ENCODE measurements around the gene NUCKS1.

The NUCKS1 gene

DNA sequence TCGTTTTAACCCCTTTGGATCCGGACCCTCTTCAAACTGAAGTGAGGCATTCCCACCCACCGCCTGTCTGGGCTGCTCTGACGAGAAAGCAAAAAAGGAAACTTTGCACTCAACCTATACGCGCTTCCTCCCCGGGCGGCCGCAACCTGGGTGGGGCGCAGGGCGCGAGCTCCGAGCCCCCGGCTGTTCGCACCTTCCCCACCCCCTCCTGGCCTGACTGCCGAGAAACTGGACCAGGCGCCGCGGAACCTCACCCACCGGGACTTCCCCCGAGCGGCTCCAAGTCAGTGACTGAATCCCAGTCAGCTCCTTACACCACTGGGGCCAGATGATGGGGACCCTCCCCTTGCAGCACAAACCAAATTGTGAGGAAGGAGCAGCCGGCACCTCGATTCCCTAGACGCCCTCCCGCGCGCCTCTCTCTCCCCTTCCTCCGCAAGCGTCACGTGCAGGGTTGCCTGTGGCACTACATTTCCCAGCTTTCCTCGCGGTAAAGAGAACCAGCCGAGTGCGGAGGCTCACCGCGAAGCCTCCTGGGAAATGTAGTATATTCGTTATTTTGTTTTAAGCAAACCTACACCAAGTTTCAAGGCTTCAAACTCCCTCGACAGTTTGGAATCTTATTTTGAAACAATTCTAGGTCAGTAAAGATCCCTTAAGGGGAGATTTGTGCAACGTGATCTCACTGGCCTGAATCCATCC is 25.2 kb upstream of the NUCKS1 start, which contains the start of gene RAB29:
Gene RAB29 (minus strand): TSS at position 468 of the 702 bp plus-strand sequence. CDS start 526 bp downstream, outside the sequence.
- TF ChIP-seq, protein P1, sequence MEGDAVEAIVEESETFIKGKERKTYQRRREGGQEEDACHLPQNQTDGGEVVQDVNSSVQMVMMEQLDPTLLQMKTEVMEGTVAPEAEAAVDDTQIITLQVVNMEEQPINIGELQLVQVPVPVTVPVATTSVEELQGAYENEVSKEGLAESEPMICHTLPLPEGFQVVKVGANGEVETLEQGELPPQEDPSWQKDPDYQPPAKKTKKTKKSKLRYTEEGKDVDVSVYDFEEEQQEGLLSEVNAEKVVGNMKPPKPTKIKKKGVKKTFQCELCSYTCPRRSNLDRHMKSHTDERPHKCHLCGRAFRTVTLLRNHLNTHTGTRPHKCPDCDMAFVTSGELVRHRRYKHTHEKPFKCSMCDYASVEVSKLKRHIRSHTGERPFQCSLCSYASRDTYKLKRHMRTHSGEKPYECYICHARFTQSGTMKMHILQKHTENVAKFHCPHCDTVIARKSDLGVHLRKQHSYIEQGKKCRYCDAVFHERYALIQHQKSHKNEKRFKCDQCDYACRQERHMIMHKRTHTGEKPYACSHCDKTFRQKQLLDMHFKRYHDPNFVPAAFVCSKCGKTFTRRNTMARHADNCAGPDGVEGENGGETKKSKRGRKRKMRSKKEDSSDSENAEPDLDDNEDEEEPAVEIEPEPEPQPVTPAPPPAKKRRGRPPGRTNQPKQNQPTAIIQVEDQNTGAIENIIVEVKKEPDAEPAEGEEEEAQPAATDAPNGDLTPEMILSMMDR (IDR thresholded peaks at IDR 0.05; ENCODE audit: low read depth, low read length): no peak
- Histone ChIP-seq H3K27ac (peak within 1 kb of the TSS; percentile 23), H3K4me3 (ENCODE audit: low read depth, low read length) (peak within 1 kb of the TSS; percentile 70), H3K27me3 (ENCODE audit: insufficient read depth, low read depth, severe bottlenecking) (no peaks in the 10 kb centered on the region), H3K9me3 (ENCODE audit: severe bottlenecking) (peaks cover 7% of the 10 kb centered on the region), H3K36me3 (peaks cover 3% of the 10 kb centered on the region)
- DNase-seq: peak; percentile 93

DNA sequence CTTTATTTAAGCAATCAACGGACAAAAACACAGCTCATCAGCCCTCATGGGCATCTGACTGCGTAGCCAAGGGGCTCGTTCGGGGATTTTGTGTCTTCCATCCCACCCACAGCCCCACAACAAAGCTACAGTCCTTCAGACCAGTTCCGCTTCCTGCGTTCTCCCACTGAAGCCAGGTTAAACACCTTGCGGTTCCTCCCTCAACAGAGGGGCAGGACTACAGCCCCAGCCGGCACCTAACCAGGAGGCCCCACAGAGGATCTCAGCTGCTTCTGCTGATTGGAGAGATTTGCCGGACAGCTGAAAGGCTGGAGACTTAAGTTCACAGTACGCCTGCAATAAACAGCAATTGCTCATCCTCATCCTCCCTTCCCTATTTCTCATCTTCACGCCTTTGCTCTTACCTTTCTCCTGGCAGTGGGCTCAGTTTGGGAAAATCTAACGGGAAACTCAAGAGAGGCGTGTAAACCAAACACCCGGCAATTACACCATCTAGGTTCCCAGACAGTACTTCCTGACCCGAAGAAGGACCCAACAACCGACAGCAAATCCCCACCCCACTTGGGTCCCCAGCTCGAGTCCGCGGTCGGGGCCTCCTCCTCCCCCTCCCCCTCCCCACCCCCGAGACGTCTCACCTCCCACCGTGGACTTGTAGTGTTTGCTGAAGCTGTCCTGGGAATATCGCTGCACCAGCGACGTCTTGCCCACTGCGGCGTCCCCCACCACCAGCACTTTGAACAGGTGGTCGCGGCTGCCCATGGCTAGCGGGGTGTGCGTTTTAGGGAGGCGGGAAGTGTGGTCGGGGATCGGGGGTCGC is 24.4 kb upstream of the NUCKS1 start:
- no peaks in the 10 kb centered on the region for H3K27me3 ChIP-seq (ENCODE audit: insufficient read depth, low read depth, severe bottlenecking)
- TF ChIP-seq, protein P1 (IDR thresholded peaks at IDR 0.05; ENCODE audit: low read depth, low read length): no peak
- H3K4me3 ChIP-seq (ENCODE audit: low read depth, low read length): peak overlapping the region; percentile 70
- peak overlapping the region; percentile 23 for H3K27ac ChIP-seq
- peaks cover 7% of the 10 kb centered on the region for H3K9me3 ChIP-seq (ENCODE audit: severe bottlenecking)
- peaks cover 9% of the 10 kb centered on the region for H3K36me3 ChIP-seq
- DNase-seq: peak; percentile 86

DNA sequence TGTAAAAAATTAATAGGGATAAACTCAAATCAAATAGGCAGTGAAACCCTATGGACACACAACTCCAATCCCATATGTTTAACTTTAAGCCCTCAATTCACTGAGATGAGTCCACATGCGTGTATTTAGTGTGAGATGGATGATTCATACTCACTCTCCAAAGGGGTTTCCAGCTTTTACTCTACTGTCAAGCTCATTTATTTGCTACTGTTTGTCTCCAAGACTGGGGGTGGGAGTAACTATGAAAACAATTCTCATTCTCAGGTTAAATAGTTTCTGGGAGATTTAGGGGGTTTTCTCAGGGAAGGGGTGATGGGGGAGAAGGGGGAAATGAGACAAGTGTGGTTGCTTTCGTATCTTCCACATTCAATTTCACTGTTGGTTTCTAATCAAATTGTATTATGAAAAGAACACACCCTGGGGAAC is 22.6 kb upstream of the NUCKS1 start:
- Histone ChIP-seq H3K4me3 (ENCODE audit: low read depth, low read length) (no peak overlapping the region), H3K27ac (no peak overlapping the region), H3K36me3 (peaks cover 9% of the 10 kb centered on the region), H3K9me3 (ENCODE audit: severe bottlenecking) (peaks cover 7% of the 10 kb centered on the region), H3K27me3 (ENCODE audit: insufficient read depth, low read depth, severe bottlenecking) (no peaks in the 10 kb centered on the region)
- TF ChIP-seq, protein P1 (IDR thresholded peaks at IDR 0.05; ENCODE audit: low read depth, low read length): no peak
- DNase-seq: no peak

DNA sequence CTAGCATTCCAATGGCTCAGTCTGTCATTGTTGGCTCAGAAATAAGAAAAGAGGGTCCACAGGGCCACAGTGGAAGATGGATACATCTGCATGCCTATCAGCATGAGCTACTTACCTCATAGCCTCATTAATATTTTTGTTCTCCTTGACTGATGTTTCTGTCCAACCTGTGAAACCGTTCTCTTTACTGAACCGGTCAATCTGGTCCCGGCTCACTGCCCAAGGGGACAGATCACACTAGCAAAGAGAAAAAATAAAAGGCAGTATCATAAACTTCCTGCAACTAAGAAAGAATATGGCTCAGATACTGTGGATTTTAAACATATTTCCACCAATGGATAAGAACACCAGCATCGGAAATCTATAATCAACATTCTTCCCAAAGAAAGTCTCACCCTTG is 20.6 kb upstream of the NUCKS1 start:
- TF ChIP-seq, protein P1 (IDR thresholded peaks at IDR 0.05; ENCODE audit: low read depth, low read length): no peak
- Histone ChIP-seq H3K36me3 (peaks cover 9% of the 10 kb centered on the region), H3K27ac (no peak overlapping the region), H3K9me3 (ENCODE audit: severe bottlenecking) (no peaks in the 10 kb centered on the region), H3K27me3 (ENCODE audit: insufficient read depth, low read depth, severe bottlenecking) (no peaks in the 10 kb centered on the region), H3K4me3 (ENCODE audit: low read depth, low read length) (no peak overlapping the region)
- DNase-seq: no peak

DNA sequence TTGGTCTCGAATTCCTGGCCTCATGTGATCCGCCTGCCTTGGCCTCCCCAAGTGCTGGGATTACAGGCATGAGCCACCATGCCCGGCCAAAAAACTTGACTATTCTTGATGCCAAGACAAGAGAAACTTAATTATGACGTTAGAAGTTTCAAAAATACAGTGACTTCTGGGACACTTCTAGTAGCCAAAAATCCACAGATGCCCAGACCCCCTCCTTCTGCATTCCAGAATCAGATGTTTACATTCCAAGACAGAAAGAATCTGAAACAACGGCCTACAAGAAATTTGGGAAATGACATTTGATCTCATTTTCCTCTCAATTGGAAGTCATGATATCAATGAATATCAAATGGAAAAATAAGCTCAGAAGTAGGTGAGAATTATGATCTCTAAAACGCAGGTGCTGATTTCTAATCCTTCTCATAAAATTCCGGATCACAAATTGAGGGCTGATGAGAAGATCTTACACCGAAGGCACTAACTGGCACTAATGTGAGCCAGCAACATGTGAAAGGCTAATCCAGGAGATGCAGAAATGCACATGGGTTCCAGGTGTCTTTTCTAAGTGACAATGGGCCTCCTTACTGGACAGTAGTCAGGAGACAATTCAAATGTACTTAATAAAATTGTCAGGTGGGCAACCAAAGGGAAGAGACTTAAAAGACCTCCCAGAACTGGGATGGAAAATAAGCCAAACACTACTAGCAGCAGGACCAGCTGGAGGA is 19.8 kb upstream of the NUCKS1 start:
- DNase-seq: no peak
- Histone ChIP-seq H3K27me3 (ENCODE audit: insufficient read depth, low read depth, severe bottlenecking) (no peaks in the 10 kb centered on the region), H3K27ac (no peak overlapping the region), H3K9me3 (ENCODE audit: severe bottlenecking) (no peaks in the 10 kb centered on the region), H3K4me3 (ENCODE audit: low read depth, low read length) (no peak overlapping the region), H3K36me3 (peaks cover 9% of the 10 kb centered on the region)
- TF ChIP-seq, protein P1 (IDR thresholded peaks at IDR 0.05; ENCODE audit: low read depth, low read length): no peak

All from WERI-Rb-1 (cell line).